GM23338 (cell line): ENCODE data around the gene ARMC9. TPM values are rescaled to one million over a fixed set of nuclear protein-coding genes. Genes with fewer than 3 reads are reported as not detected.

Experiments used
- ATAC-seq: fragments of 200-7000 bp; cut with Tn5 transposase; 3 replicates; pipeline ENCODE4 v1.9.1; 2020
- DNase-seq: peaks from one replicate; pipeline ENCODE4 v3.0.0-alpha.2; 2015; ENCODE audit warnings: low spot score
- H2AFZ ChIP-seq: fragments of 200-600 bp; sonication (generic); 2 replicates; pipeline ENCODE4 v1.8.0; 2016; ENCODE audit warnings: antibody characterized with exemption, mild to moderate bottlenecking, moderate library complexity
- H3F3A ChIP-seq: fragments of 200-600 bp; sonication (generic); replicated peaks from 2 replicates; pipeline ENCODE4 v1.8.0; 2017; ENCODE audit warnings: antibody characterized with exemption, mixed run types, low read depth
- H3K27ac ChIP-seq: fragments of 200-600 bp; sonication (generic); 2 replicates; pipeline ENCODE4 v1.6.1; 2016; ENCODE audit warnings: low read depth
- H3K27me3 ChIP-seq: fragments of 200-600 bp; sonication (generic); 2 replicates; pipeline ENCODE4 v1.8.0; 2016; ENCODE audit warnings: mild to moderate bottlenecking, mixed run types, moderate library complexity; ENCODE audit not compliant: insufficient read depth
- H3K36me3 ChIP-seq: fragments of 200-600 bp; sonication (generic); 2 replicates; pipeline ENCODE4 v1.8.0; 2016; ENCODE audit warnings: mild to moderate bottlenecking; ENCODE audit not compliant: insufficient read depth
- H3K4me1 ChIP-seq: fragments of 200-600 bp; sonication (generic); 2 replicates; pipeline ENCODE4 v1.8.0; 2016; ENCODE audit warnings: mild to moderate bottlenecking, moderate library complexity; ENCODE audit not compliant: insufficient read depth
- H3K4me2 ChIP-seq: fragments of 200-600 bp; sonication (generic); 2 replicates; pipeline ENCODE4 v1.7.1; 2017; ENCODE audit warnings: mixed run types
- H3K4me3 ChIP-seq: fragments of 200-600 bp; sonication (generic); 2 replicates; pipeline ENCODE4 v1.6.1; 2016; ENCODE audit warnings: mixed run types
- H3K79me2 ChIP-seq: fragments of 200-600 bp; sonication (generic); replicated peaks from 2 replicates; pipeline ENCODE4 v1.8.0; 2017; ENCODE audit warnings: mild to moderate bottlenecking; ENCODE audit not compliant: insufficient read depth
- H3K9me2 ChIP-seq: fragments of 200-600 bp; sonication (generic); 2 replicates; pipeline ENCODE4 v1.8.0; 2017; ENCODE audit not compliant: insufficient read depth
- H4K20me1 ChIP-seq: fragments of 200-600 bp; sonication (generic); replicated peaks from 2 replicates; pipeline ENCODE4 v1.8.0; 2017; ENCODE audit warnings: mild to moderate bottlenecking; ENCODE audit not compliant: insufficient read depth
- H3K27ac Mint-ChIP-seq: 2 replicates; pipeline ENCODE4 v1.8.0; 2020; ENCODE audit warnings: inconsistent platforms, mild to moderate bottlenecking, moderate library complexity, mixed read lengths
- H3K27me3 Mint-ChIP-seq: 3 replicates; pipeline ENCODE4 v1.8.0; 2022; ENCODE audit warnings: low read depth, mild to moderate bottlenecking, moderate library complexity, mixed read lengths, inconsistent platforms; ENCODE audit not compliant: insufficient read depth, poor library complexity
- H3K36me3 Mint-ChIP-seq: 3 replicates; pipeline ENCODE4 v1.8.0; 2021; ENCODE audit warnings: low read depth, mild to moderate bottlenecking, inconsistent platforms, moderate library complexity, mixed read lengths
- H3K4me1 Mint-ChIP-seq: 3 replicates; pipeline ENCODE4 v1.8.0; 2020; ENCODE audit warnings: mild to moderate bottlenecking, inconsistent platforms, mixed read lengths
- H3K4me3 Mint-ChIP-seq: 3 replicates; pipeline ENCODE4 v1.8.0; 2021; ENCODE audit warnings: moderate library complexity, mild to moderate bottlenecking, inconsistent platforms, mixed read lengths
- H3K9me3 Mint-ChIP-seq: 3 replicates; pipeline ENCODE4 v1.8.0; 2020; ENCODE audit warnings: moderate library complexity, mild to moderate bottlenecking, inconsistent platforms, mixed read lengths
- CREB1 ChIP-seq: fragments of 250-450 bp; sonication (Bioruptor Pico); IDR thresholded peaks from 2 replicates; pipeline ENCODE4 v1.5.0; 2020; ENCODE audit warnings: low read depth, mild to moderate bottlenecking, moderate library complexity
- EZH2 ChIP-seq: fragments of 200-600 bp; sonication (generic); IDR thresholded peaks from one replicate; pipeline ENCODE4 v1.8.0; 2017; ENCODE audit warnings: antibody characterized with exemption, mild to moderate bottlenecking, low read depth; ENCODE audit not compliant: unreplicated experiment
- POLR2AphosphoS5 ChIP-seq: IDR thresholded peaks from 2 replicates; pipeline ENCODE4 v1.6.1; 2016; ENCODE audit warnings: antibody characterized with exemption, low read depth
- STAT1 ChIP-seq: IDR thresholded peaks from one replicate; pipeline ENCODE4 v1.6.1; 2016; ENCODE audit warnings: antibody characterized with exemption; ENCODE audit not compliant: unreplicated experiment
- ZNF114 ChIP-seq: fragments of 250-450 bp; sonication (Bioruptor Pico); IDR thresholded peaks from 2 replicates; pipeline ENCODE4 v1.5.0; 2020; ENCODE audit warnings: mild to moderate bottlenecking, moderate library complexity
- polyA plus RNA-seq: library from polyadenylated mRNA; unstranded; fragments of >200 nt; fragmentation: Nextera tagmentation; extraction: Ambion mirVana; gene quantifications from 2 replicates; pipeline ENCODE4 v1.2.1, GENCODE V29; 2016
- total RNA-seq: library from RNA; depleted of rRNA; stranded (reverse); fragments of >200 nt; shearing (Covaris generic); gene quantifications from 2 replicates; pipeline ENCODE4 v1.2.3, GENCODE V29; 2014
- TF ChIP-seq, protein P1 (sequence below), 2 experiments: fragments of 200-600 bp in 1 of 2; sonication (generic) in 1 of 2; conservative IDR thresholded peaks; 2 replicates each; pipeline versions ENCODE4 v1.5.1 to v1.6.1; 2016 to 2017; ENCODE audit warnings: antibody characterized with exemption in 2 of 2, low read depth in 2 of 2, mild to moderate bottlenecking in 2 of 2, moderate library complexity in 1 of 2
- TF ChIP-seq, protein P2 (sequence below): fragments of 250-450 bp; sonication (Bioruptor Pico); IDR thresholded peaks from 2 replicates; pipeline ENCODE4 v1.5.0; 2020; ENCODE audit warnings: mild to moderate bottlenecking, moderate library complexity
- TF ChIP-seq, protein P3 (sequence below): IDR thresholded peaks from one replicate; pipeline ENCODE4 v1.6.1; 2018; ENCODE audit warnings: antibody characterized with exemption; ENCODE audit not compliant: unreplicated experiment
- TF ChIP-seq, protein P4 (sequence below): IDR thresholded peaks from 2 replicates; pipeline ENCODE4 v1.6.1; 2016; ENCODE audit warnings: antibody characterized with exemption

ARMC9 gene
- total and polyA plus RNA-seq, 2 experiments from 2014 or later = 29.2 to 56.0 TPM

DNA sequence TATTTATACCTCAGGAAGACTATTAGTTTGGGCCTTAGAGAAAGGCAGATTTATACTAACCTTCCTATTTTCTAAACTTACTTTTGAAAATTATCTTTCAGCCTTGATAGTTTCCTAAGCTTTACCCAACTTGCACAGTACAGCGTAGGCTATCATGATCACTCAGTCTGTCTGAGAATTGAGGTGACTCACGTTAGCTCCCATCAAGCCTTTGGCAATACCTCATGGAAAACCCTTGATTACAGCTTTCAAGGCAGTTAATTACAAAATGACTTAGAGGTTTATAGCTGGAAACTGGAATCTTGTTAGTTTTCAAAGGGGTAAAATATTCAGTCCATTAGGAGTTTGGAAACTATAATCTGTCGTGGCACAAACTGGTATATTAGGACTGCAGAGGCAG lies 26.4 kb upstream of the ARMC9 start:
- Mint-ChIP-seq H3K4me3 (no peak overlapping the region), H3K27ac (no peak overlapping the region), H3K36me3 (peaks cover 52% of the 10 kb centered on the region), H3K27me3 (peaks cover 7% of the 10 kb centered on the region), H3K4me1 (no peaks in the 10 kb centered on the region), H3K9me3 (no peaks in the 10 kb centered on the region)
- Histone ChIP-seq H2AFZ (no peak overlapping the region), H3F3A (0 out of 2 replicates have a peak, but pooled peaks cover 10% of the 10 kb centered on the region), H3K4me3 (no peak overlapping the region), H3K27me3 (no peaks in the 10 kb centered on the region), H3K9me2 (no peaks in the 10 kb centered on the region), H3K4me1 (no peaks in the 10 kb centered on the region), H4K20me1 (no peaks in the 10 kb centered on the region; the same call in 1 of the 2 replicates), H3K79me2 (no peaks in the 10 kb centered on the region), H3K4me2 (no peak overlapping the region), H3K27ac (peak overlapping the region; percentile 18; the same call in 1 of the 2 replicates), H3K36me3 (peaks cover 11% of the 10 kb centered on the region; the same call in 1 of the 2 replicates)
- TF ChIP-seq STAT1 (no peak), ZNF114 (CRISPR knock-in tag) (no peak)
- ATAC-seq = no peak
- no peak for DNase-seq

DNA sequence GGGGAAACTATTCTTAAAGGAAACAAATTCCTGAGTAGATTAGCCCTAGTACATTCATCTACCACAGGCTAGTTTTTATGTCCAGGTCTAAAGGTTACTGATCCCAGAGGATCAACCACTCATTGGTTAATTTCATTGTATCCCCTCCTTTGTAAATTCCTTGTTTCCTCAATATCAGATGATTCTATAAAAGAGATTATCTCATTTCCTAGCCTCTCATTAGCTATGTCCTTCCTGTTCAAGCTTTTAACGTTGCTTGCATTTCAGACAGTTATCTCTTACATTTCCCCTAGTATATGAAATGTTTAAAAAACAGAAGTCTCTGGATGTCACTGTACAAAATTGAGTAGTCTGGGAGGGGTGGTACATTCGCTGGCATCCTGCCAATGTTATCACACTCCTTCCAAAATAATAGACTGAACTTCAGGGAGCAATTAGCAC lies 24.2 kb upstream of the ARMC9 start:
- Histone ChIP-seq H3K27me3 (no peaks in the 10 kb centered on the region), H3K36me3 (peaks cover 11% of the 10 kb centered on the region; the same call in 1 of the 2 replicates)
- no peaks in the 10 kb centered on the region for H3K9me3 Mint-ChIP-seq
- TF ChIP-seq ZNF114 (CRISPR knock-in tag) = no peak
- TF ChIP-seq STAT1 = no peak
- no peak for TF ChIP-seq CREB1 (CRISPR knock-in tag)
- no peak for TF ChIP-seq EZH2
- no peak for TF ChIP-seq POLR2AphosphoS5
- TF ChIP-seq, protein P1, sequence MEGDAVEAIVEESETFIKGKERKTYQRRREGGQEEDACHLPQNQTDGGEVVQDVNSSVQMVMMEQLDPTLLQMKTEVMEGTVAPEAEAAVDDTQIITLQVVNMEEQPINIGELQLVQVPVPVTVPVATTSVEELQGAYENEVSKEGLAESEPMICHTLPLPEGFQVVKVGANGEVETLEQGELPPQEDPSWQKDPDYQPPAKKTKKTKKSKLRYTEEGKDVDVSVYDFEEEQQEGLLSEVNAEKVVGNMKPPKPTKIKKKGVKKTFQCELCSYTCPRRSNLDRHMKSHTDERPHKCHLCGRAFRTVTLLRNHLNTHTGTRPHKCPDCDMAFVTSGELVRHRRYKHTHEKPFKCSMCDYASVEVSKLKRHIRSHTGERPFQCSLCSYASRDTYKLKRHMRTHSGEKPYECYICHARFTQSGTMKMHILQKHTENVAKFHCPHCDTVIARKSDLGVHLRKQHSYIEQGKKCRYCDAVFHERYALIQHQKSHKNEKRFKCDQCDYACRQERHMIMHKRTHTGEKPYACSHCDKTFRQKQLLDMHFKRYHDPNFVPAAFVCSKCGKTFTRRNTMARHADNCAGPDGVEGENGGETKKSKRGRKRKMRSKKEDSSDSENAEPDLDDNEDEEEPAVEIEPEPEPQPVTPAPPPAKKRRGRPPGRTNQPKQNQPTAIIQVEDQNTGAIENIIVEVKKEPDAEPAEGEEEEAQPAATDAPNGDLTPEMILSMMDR (conservative IDR thresholded peaks at IDR 0.05; ENCODE audit: low read depth in 2 of 2) = no peak
- TF ChIP-seq, protein P2, sequence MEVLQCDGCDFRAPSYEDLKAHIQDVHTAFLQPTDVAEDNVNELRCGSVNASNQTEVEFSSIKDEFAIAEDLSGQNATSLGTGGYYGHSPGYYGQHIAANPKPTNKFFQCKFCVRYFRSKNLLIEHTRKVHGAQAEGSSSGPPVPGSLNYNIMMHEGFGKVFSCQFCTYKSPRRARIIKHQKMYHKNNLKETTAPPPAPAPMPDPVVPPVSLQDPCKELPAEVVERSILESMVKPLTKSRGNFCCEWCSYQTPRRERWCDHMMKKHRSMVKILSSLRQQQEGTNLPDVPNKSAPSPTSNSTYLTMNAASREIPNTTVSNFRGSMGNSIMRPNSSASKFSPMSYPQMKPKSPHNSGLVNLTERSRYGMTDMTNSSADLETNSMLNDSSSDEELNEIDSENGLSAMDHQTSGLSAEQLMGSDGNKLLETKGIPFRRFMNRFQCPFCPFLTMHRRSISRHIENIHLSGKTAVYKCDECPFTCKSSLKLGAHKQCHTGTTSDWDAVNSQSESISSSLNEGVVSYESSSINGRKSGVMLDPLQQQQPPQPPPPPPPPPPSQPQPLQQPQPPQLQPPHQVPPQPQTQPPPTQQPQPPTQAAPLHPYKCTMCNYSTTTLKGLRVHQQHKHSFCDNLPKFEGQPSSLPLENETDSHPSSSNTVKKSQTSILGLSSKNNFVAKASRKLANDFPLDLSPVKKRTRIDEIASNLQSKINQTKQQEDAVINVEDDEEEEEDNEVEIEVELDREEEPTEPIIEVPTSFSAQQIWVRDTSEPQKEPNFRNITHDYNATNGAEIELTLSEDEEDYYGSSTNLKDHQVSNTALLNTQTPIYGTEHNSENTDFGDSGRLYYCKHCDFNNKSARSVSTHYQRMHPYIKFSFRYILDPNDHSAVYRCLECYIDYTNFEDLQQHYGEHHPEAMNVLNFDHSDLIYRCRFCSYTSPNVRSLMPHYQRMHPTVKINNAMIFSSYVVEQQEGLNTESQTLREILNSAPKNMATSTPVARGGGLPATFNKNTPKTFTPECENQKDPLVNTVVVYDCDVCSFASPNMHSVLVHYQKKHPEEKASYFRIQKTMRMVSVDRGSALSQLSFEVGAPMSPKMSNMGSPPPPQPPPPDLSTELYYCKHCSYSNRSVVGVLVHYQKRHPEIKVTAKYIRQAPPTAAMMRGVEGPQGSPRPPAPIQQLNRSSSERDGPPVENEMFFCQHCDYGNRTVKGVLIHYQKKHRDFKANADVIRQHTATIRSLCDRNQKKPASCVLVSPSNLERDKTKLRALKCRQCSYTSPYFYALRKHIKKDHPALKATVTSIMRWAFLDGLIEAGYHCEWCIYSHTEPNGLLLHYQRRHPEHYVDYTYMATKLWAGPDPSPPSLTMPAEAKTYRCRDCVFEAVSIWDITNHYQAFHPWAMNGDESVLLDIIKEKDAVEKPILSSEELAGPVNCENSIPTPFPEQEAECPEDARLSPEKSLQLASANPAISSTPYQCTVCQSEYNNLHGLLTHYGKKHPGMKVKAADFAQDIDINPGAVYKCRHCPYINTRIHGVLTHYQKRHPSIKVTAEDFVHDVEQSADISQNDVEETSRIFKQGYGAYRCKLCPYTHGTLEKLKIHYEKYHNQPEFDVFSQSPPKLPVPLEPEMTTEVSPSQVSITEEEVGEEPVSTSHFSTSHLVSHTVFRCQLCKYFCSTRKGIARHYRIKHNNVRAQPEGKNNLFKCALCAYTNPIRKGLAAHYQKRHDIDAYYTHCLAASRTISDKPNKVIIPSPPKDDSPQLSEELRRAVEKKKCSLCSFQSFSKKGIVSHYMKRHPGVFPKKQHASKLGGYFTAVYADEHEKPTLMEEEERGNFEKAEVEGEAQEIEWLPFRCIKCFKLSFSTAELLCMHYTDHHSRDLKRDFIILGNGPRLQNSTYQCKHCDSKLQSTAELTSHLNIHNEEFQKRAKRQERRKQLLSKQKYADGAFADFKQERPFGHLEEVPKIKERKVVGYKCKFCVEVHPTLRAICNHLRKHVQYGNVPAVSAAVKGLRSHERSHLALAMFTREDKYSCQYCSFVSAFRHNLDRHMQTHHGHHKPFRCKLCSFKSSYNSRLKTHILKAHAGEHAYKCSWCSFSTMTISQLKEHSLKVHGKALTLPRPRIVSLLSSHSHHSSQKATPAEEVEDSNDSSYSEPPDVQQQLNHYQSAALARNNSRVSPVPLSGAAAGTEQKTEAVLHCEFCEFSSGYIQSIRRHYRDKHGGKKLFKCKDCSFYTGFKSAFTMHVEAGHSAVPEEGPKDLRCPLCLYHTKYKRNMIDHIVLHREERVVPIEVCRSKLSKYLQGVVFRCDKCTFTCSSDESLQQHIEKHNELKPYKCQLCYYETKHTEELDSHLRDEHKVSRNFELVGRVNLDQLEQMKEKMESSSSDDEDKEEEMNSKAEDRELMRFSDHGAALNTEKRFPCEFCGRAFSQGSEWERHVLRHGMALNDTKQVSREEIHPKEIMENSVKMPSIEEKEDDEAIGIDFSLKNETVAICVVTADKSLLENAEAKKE (CRISPR knock-in tag) = no peak
- TF ChIP-seq, protein P3, sequence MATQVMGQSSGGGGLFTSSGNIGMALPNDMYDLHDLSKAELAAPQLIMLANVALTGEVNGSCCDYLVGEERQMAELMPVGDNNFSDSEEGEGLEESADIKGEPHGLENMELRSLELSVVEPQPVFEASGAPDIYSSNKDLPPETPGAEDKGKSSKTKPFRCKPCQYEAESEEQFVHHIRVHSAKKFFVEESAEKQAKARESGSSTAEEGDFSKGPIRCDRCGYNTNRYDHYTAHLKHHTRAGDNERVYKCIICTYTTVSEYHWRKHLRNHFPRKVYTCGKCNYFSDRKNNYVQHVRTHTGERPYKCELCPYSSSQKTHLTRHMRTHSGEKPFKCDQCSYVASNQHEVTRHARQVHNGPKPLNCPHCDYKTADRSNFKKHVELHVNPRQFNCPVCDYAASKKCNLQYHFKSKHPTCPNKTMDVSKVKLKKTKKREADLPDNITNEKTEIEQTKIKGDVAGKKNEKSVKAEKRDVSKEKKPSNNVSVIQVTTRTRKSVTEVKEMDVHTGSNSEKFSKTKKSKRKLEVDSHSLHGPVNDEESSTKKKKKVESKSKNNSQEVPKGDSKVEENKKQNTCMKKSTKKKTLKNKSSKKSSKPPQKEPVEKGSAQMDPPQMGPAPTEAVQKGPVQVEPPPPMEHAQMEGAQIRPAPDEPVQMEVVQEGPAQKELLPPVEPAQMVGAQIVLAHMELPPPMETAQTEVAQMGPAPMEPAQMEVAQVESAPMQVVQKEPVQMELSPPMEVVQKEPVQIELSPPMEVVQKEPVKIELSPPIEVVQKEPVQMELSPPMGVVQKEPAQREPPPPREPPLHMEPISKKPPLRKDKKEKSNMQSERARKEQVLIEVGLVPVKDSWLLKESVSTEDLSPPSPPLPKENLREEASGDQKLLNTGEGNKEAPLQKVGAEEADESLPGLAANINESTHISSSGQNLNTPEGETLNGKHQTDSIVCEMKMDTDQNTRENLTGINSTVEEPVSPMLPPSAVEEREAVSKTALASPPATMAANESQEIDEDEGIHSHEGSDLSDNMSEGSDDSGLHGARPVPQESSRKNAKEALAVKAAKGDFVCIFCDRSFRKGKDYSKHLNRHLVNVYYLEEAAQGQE = no peak
- TF ChIP-seq, protein P4, sequence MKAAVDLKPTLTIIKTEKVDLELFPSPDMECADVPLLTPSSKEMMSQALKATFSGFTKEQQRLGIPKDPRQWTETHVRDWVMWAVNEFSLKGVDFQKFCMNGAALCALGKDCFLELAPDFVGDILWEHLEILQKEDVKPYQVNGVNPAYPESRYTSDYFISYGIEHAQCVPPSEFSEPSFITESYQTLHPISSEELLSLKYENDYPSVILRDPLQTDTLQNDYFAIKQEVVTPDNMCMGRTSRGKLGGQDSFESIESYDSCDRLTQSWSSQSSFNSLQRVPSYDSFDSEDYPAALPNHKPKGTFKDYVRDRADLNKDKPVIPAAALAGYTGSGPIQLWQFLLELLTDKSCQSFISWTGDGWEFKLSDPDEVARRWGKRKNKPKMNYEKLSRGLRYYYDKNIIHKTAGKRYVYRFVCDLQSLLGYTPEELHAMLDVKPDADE = no peak

More for the DNA sequence above, 24.2 kb upstream of the ARMC9 start:
- no peak overlapping the region for H2AFZ ChIP-seq
- ATAC-seq = no peak
- H3K36me3 Mint-ChIP-seq = peaks cover 36% of the 10 kb centered on the region
- no peaks in the 10 kb centered on the region; the same call in 1 of the 2 replicates for H4K20me1 ChIP-seq
- no peak overlapping the region for H3K4me3 Mint-ChIP-seq
- no peaks in the 10 kb centered on the region for H3K79me2 ChIP-seq
- no peak overlapping the region for H3K27ac Mint-ChIP-seq
- no peak overlapping the region for H3K4me2 ChIP-seq
- H3K27ac ChIP-seq = no peak overlapping the region; the same call in 1 of the 2 replicates
- H3K4me1 Mint-ChIP-seq = no peaks in the 10 kb centered on the region
- no peak for DNase-seq
- H3K27me3 Mint-ChIP-seq = peaks cover 7% of the 10 kb centered on the region
- H3K9me2 ChIP-seq = no peaks in the 10 kb centered on the region
- no peaks in the 10 kb centered on the region for H3K4me1 ChIP-seq
- H3K4me3 ChIP-seq = no peak overlapping the region
- peaks cover 19% of the 10 kb centered on the region; the same call in 1 of the 2 replicates for H3F3A ChIP-seq
